Measurements from ENCODE around the gene TARBP2.

The TARBP2 gene

DNA sequence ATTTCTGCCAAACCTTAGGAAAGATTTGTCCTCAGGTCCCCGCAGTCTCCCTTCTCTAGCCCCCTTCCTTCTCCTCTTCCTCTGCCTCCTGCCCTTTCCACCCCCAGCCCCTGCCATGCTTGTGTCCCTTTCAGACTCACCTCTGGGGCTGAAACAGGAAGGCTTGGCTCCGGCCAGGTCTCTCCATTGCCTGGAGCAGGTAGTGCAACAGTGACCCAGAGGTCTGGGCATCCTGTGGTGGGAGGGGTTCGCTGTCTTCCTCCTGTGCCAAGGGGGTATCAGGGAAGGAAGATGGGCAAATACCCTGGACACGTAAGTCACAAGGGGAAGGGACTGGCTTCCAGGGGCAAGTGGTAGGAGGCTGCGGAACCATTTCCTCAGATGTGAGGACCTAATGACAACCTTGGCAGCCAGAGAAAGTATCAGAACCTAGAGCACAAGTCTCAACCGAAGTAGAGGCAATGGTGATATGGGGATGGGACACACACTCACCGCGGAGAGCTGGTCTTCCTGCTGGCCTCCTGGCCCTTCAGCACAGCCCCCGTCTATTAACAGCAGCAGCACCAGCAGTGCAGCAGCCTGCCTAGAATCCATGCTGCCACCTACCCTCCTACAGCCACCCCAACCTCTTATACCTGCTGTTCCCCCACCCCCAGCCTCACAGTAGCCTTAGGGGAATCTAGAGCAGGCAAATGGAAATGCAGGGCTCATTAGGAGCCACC is 6.0 kb downstream of the TARBP2 start, which contains the start of gene NPFF:
NPFF (minus strand) TSS at position 604 of the 722 bp plus-strand sequence; CDS start at position 594, 10 bp downstream.
- intact Hi-C loops (cut with DNase I): loop anchor here (5.0 kb wide), 1 partner anchor 155 kb away; no protein-coding TSS in a partner anchor
- peak in 1 of 10 donors; percentile 50 for DNase-seq

GRCh38 chr12:53507603-53507885 is 6.5 kb downstream of the TARBP2 start:
- intact Hi-C loops (cut with DNase I): loop anchor here (5.0 kb wide), 1 partner anchor 155 kb away; no protein-coding TSS in a partner anchor
- DNase-seq: no peak

DNA sequence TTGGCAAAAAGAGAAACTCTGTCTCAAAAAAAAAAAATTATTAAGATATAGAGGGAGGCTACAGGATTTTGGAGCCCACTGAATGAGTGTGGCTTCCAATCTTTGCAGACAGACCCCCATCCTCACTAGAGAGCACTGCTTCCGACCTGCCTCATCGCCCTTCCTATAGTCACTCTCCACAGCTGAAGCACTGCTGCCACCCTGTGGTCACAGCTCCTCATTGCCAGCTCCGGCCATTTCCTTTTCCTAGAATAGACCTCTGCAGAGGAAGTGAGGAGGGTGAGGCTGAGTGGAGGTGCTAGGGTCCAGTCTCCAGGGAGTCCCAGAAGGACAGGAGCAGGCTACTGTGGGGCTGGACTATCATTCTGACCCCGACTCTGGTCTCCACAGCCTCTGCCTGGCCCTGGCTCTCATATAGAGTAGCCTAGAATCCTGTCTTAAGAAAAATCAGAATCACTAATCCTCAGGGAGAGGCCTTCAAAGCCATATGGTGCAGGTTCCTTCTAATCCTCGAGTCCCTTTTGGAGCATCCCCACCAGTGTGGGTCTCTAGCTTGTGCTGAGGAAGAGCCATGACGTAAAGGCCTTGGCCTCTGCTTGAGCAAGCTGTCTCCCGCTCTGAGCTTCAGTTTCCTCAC is 7.6 kb downstream of the TARBP2 start:
- DNase-seq: peak; percentile 79 to 97 (median 90)
- intact Hi-C loops (cut with DNase I): loop anchor here (5.0 kb wide), 1 partner anchor 156 kb away; no protein-coding TSS in a partner anchor

DNA sequence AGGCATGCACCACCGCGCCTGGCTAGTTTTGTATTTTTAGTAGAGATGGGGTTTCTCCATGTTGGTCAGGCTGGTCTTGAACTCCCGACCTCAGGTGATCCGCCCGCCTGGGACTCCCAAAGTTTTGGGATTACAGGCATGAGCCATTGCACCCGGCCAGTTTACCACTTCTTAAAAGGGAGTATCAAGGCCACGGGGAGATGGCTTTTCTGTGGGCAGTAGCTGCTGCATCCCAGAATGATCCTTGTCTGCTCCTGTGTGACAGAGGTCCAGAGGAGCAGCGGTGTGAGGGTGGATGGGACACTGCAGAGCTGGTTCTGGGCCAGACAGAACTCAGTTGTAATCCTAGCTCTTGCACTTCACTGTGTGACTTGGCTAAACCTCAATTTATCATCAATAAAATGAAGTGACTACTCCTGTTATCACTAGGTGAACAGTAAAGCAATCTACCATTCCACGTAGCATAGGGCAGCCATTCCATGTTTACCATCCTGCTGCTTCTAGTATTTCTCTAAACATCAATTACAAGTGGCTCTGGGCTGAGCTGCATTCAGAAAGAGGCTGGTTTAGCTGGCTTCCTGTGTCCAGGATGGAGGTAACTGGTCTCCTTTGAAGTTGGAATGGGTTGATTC is 9.2 kb downstream of the TARBP2 start:
- intact Hi-C loops (cut with DNase I): no loop called here
- peak in 1 of 10 donors; percentile 70 for DNase-seq

DNA sequence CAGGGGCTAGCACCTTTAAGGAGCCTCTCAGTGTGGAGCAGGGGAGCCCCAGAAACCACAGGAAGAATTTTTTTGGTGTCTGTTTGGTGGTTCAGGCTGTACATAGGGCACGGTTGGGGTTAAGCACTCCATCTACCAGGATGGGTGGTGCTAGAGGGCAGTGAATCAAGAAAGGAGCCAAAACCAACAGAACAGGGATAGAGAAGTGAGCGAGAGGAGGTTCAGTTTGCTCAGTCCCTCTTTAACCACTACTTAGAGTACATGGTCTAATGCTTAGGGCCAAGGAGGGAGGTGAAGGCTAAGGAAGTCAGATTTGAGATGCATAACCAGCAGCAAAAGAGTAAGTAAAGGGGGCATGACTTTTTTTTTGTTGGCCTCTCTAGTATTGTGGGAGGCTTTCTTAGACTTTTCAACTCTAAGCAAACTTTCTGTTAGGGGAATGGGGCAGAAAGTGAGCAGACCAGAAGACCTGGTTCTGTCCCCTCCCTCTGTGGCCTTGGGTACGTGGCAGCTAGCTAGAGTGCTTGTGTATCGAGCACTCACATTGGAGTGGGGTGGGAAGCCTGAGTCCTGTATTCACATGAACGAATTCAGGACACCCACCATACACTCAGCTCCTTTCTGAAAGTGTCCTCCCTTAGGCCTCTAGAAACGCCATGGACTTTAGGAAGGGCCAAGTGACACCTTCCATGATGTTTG is 12.8 kb downstream of the TARBP2 start:
- intact Hi-C loops (cut with DNase I): no loop called here
- DNase-seq: no peak

GRCh38 chr12:53514628-53515290 is 13.7 kb downstream of the TARBP2 start:
- no peak for DNase-seq
- intact Hi-C loops (cut with DNase I): no loop called here

DNA sequence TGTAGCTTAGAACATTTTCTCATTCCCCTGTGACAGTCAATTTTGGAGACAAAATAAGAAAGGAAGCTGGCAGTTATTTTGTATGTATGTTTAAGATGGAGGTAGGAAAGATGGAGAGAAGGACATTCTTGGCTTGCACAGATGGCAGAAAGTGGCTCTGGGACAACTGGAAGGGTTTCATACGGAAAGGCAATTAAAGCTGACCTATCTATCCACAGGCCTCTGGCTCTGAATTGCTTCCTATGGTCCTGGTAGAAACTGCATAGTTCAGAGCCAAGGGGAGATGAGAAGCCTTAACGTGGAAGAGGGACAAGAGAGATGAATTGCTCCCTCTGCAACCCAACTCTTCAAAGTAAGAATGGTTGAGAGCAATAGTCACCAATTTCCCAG is 14.2 kb downstream of the TARBP2 start:
- DNase-seq: no peak
- intact Hi-C loops (cut with DNase I): no loop called here

GRCh38 chr12:53516758-53517455 is 15.8 kb downstream of the TARBP2 start:
- peak in 1 of 10 donors; percentile 86 for DNase-seq
- intact Hi-C loops (cut with DNase I): no loop called here

- intact Hi-C loops (cut with DNase I): no loop called here
- DNase-seq: no peak
Observed at GRCh38 chr12:53518381-53518780, 17.3 kb downstream of the TARBP2 start.

DNA sequence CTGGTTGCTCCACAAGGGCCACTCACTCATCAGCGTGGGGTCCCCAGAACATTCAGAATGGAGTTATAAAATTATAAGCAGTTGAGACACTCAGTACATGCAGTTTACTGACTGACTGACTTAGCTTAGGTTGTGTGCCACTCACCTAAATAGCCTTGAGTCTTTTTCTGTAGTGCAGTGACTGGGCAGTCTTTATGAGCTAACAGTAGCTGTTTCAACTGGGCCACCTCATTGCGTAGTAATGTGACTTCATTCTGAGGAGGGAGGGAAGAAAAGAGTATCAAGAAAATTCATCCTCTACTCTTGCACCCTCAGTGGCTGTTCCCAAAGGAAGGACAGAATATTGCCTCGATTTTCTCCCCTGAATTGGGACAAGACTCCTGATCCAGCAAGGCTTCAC is 22.0 kb downstream of the TARBP2 start:
- intact Hi-C loops (cut with DNase I): no loop called here

GRCh38 chr12:53524476-53524875 is 23.4 kb downstream of the TARBP2 start:
- intact Hi-C loops (cut with DNase I): no loop called here
- peak in 1 of 10 donors; percentile 55 for DNase-seq

More for the DNA sequence above, 22.0 kb downstream of the TARBP2 start:
- DNase-seq: no peak

GRCh38 chr12:53530061-53530460 is 29.0 kb downstream of the TARBP2 start:
- DNase-seq: no peak
- intact Hi-C loops (cut with DNase I): no loop called here

GRCh38 chr12:53530920-53531319 is 29.8 kb downstream of the TARBP2 start:
- intact Hi-C loops (cut with DNase I): no loop called here
- DNase-seq: peak in 1 of 10 donors; percentile 42

DNA sequence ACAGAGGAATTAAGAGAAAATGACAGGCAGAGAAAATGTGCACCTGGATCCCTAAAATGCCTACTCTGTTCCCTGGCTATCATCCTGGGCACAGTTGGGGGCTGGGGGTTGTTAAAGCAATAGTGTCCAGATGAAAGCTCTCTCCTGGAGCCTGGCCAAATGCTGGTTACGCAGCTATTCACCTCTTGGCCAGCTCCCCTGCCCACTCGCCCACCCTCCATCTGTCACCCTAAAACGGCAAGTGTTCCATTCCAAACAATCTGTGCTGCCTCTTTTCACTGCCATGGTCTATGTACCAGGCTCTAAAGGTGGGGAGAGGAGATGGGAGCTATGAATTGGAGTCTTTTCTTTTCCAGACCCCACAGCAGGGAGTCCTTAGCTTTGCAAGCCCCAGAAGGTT is 30.9 kb downstream of the TARBP2 start:
- DNase-seq: peak in 1 of 10 donors; percentile 52
- intact Hi-C loops (cut with DNase I): no loop called here

GRCh38 chr12:53532524-53533445 is 31.7 kb downstream of the TARBP2 start:
- intact Hi-C loops (cut with DNase I): no loop called here
- DNase-seq: peak in 1 of 10 donors; percentile 16

GRCh38 chr12:53533471-53533870 is 32.4 kb downstream of the TARBP2 start:
- intact Hi-C loops (cut with DNase I): no loop called here

DNA sequence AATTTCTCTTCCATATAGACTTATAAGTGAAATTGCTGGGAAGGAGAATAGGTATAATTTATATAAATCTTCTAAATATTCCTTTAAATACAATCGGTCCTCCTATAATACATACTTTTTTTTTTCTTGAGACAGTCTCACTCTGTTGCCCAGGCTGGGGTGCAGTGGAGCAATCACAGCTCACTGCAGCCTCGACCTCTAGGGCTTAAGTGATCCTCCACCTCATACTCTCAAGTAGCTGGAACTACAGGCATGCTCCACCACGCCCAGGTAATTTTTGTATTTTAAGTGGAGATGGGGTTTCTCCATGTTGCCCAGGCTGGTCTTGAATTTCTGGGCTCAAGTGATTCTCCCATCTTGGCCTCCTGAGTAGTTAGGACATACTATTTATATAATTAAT is 35.9 kb downstream of the TARBP2 start:
- intact Hi-C loops (cut with DNase I): no loop called here
- peak in 1 of 10 donors; percentile 34 for DNase-seq

More at GRCh38 chr12:53533471-53533870, 32.4 kb downstream of the TARBP2 start:
- no peak for DNase-seq

DNA sequence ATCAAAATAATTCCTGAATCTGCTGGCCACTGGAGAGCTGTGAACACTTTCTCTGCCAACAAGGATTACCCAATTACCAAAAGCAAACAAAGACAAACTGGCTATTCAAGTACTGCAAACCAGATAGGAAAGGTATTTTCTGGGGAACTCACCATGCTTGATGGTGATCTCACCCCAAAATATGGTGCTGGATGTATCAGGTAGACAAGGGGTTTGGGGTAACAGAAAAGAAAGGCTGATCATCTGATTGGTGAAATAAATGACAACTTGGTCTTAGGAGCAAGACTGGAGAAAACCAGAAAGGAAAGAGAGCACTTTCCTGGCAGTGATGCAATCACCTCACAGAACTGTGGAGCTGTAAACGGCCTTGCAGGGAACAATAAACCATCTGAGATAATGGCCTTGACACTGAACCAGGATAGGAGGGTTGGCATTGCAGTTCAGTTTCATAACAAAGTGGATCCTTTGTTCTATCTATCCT is 37.2 kb downstream of the TARBP2 start:
- peak in 2 of 10 donors; percentile 17 to 27 for DNase-seq
- intact Hi-C loops (cut with DNase I): no loop called here
